ENCODE results near the gene PPP6R3. TPM values are rescaled to one million over a fixed set of nuclear protein-coding genes. Genes with fewer than 3 reads are reported as not detected.

PPP6R3 gene
- total RNA-seq, 1 experiment from 2014 or later: 163 TPM

DNA sequence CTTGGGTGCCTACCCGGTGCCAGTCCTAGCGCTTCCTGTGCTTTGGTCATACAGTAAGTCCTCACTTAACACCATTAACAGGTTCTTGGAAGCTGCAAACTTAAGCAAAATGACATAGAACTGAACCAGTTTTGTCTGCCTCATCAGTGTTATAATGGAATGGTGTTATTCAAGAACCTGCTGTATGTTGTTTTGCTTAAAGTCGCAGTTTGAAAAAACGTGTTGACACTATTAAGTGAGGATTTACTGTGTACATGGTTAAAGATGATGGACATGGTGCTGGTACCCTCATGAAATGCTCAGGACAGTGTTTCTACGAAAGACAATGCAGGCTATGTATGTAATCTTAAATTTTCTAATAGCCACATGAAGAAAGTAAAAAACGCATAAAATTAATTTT, 41.3 kb downstream of the PPP6R3 start:
- intact Hi-C loops (cut with micrococcal nuclease; ENCODE audit: unreplicated experiment) (no loop called here), in situ Hi-C loops (cut with HindIII; ENCODE audit: low pct_unique_long_range_greater_than_20kb, low sequenced_read_pairs) (no loop called here)
- no peak overlapping the region for H3K27ac ChIP-seq (ENCODE audit: low read length)
- H3K9me3 ChIP-seq (ENCODE audit: control insufficient read depth, insufficient read depth, low read depth, low read length): no peaks in the 10 kb centered on the region
- H3K27me3 ChIP-seq (ENCODE audit: control insufficient read depth, insufficient read depth, low read length): no peaks in the 10 kb centered on the region
- no peak for ATAC-seq
- peaks cover 53% of the 10 kb centered on the region for H3K4me1 ChIP-seq (ENCODE audit: control insufficient read depth, insufficient read depth, low read length)
- TF ChIP-seq TCF7L2 (IDR thresholded peaks at IDR 0.05; ENCODE audit: low read depth, low read length): no peak
- no peak for TF ChIP-seq SIN3A (IDR thresholded peaks at IDR 0.05; ENCODE audit: borderline replicate concordance, insufficient read depth, low read depth, low read length)
- no peak for TF ChIP-seq POLR2AphosphoS5 (IDR thresholded peaks at IDR 0.05; ENCODE audit: low read depth, low read length)
- TF ChIP-seq CTCF (IDR thresholded peaks at IDR 0.05): no peak
- TF ChIP-seq, protein P1, sequence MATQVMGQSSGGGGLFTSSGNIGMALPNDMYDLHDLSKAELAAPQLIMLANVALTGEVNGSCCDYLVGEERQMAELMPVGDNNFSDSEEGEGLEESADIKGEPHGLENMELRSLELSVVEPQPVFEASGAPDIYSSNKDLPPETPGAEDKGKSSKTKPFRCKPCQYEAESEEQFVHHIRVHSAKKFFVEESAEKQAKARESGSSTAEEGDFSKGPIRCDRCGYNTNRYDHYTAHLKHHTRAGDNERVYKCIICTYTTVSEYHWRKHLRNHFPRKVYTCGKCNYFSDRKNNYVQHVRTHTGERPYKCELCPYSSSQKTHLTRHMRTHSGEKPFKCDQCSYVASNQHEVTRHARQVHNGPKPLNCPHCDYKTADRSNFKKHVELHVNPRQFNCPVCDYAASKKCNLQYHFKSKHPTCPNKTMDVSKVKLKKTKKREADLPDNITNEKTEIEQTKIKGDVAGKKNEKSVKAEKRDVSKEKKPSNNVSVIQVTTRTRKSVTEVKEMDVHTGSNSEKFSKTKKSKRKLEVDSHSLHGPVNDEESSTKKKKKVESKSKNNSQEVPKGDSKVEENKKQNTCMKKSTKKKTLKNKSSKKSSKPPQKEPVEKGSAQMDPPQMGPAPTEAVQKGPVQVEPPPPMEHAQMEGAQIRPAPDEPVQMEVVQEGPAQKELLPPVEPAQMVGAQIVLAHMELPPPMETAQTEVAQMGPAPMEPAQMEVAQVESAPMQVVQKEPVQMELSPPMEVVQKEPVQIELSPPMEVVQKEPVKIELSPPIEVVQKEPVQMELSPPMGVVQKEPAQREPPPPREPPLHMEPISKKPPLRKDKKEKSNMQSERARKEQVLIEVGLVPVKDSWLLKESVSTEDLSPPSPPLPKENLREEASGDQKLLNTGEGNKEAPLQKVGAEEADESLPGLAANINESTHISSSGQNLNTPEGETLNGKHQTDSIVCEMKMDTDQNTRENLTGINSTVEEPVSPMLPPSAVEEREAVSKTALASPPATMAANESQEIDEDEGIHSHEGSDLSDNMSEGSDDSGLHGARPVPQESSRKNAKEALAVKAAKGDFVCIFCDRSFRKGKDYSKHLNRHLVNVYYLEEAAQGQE (IDR thresholded peaks at IDR 0.05; ENCODE audit: insufficient read depth in 1 of 2, low read depth in 2 of 2, low read length in 1 of 2): no peak
- ChIA-PET POLR2A (no interaction called here), CTCF (interaction anchor here (0.6 kb wide), 1 partner anchor 8 kb away, joined by 8 read pairs; no protein-coding TSS in a partner anchor)
- no peaks in the 10 kb centered on the region for H3K36me3 ChIP-seq (ENCODE audit: control insufficient read depth, insufficient read depth, low read length)
- H3K4me3 ChIP-seq (ENCODE audit: low read depth in 2 of 2, low read length in 2 of 2): no peak overlapping the region
- BruUV-seq (replicated peaks): TSS peak; percentile 2
- DNase-seq (ENCODE audit: low read depth, low spot score): no peak

DNA sequence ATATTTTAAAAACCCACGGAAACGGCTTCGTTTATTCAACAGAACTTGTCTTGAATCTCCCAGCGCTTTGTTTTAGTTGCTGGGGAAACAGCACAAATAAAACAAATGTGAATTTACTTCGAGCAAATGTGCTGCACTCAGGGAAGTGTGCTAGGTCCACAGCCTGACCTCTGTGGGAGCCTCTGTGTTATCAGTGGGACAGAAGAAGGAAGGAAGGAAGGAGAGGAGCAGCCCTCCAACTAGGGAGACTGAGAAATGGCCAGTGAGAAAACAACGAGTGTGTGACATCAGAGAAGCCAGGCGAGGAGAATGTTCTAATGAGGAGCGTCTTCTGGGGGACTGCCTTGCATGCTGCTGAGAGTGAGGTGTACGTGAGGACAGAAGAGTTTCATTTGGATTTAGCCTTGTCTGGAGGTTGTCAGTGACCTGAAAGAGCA, 42.7 kb downstream of the PPP6R3 start:
- Histone ChIP-seq H3K27ac (ENCODE audit: low read length) (no peak overlapping the region), H3K36me3 (ENCODE audit: control insufficient read depth, insufficient read depth, low read length) (no peaks in the 10 kb centered on the region), H3K27me3 (ENCODE audit: control insufficient read depth, insufficient read depth, low read length) (no peaks in the 10 kb centered on the region), H3K4me1 (ENCODE audit: control insufficient read depth, insufficient read depth, low read length) (peaks cover 53% of the 10 kb centered on the region), H3K9me3 (ENCODE audit: control insufficient read depth, insufficient read depth, low read depth, low read length) (no peaks in the 10 kb centered on the region), H3K4me3 (ENCODE audit: low read depth in 2 of 2, low read length in 2 of 2) (no peak overlapping the region)
- ChIA-PET CTCF (no interaction called here), POLR2A (no interaction called here)
- BruUV-seq (replicated peaks): no TSS peak
- ATAC-seq (no peak), DNase-seq (ENCODE audit: low read depth, low spot score) (no peak)
- intact Hi-C loops (cut with micrococcal nuclease; ENCODE audit: unreplicated experiment) (no loop called here), in situ Hi-C loops (cut with HindIII; ENCODE audit: low pct_unique_long_range_greater_than_20kb, low sequenced_read_pairs) (no loop called here)
- TF ChIP-seq, protein P1 (IDR thresholded peaks at IDR 0.05; ENCODE audit: insufficient read depth in 1 of 2, low read depth in 2 of 2, low read length in 1 of 2): no peak
- TF ChIP-seq TCF7L2 (IDR thresholded peaks at IDR 0.05; ENCODE audit: low read depth, low read length): no peak
- no peak for TF ChIP-seq SIN3A (IDR thresholded peaks at IDR 0.05; ENCODE audit: borderline replicate concordance, insufficient read depth, low read depth, low read length)
- no peak for TF ChIP-seq CTCF (IDR thresholded peaks at IDR 0.05)
- TF ChIP-seq POLR2AphosphoS5 (IDR thresholded peaks at IDR 0.05; ENCODE audit: low read depth, low read length): no peak

All from Panc1 (cell line).